Right atrium auricular region (tissue), 2 donors: ENCODE results near the gene NHSL1. TPM values are rescaled to one million over a fixed set of nuclear protein-coding genes. Genes with fewer than 3 reads are reported as not detected.

Source experiments
- DNase-seq: peaks from one replicate; pipeline ENCODE4 v3.0.0-alpha.2; 2019; ENCODE audit warnings: low spot score
- H3K27ac ChIP-seq, 2 donors: fragments of 200-600 bp; sonication (generic); 1 replicate in 1 of 2; 2 replicates in 1 of 2; pipeline ENCODE4 v1.5.1; 2016 to 2019
- H3K27me3 ChIP-seq, 2 donors: fragments of 200-600 bp; sonication (generic); one replicate each; pipeline versions ENCODE4 v1.5.1 to v1.6.0; 2017 to 2019
- H3K36me3 ChIP-seq: fragments of 200-600 bp; sonication (generic); one replicate; pipeline ENCODE4 v1.5.1; 2016
- H3K4me1 ChIP-seq, 2 donors: fragments of 200-600 bp; sonication (generic); one replicate each; pipeline versions ENCODE4 v1.5.1 to v1.6.0; 2017 to 2019
- H3K4me3 ChIP-seq, 2 donors: fragments of 200-600 bp; sonication (generic); 1 replicate in 1 of 2; 2 replicates in 1 of 2; pipeline ENCODE4 v1.5.1; 2017 to 2019; ENCODE audit warnings: mild to moderate bottlenecking in 1 of 2, moderate library complexity in 1 of 2
- H3K9me3 ChIP-seq, 2 donors: fragments of 200-600 bp; sonication (generic); one replicate each; pipeline ENCODE4 v1.5.1; 2019
- CTCF ChIP-seq, 2 donors: fragments of 200-600 bp; sonication (generic); IDR thresholded peaks; one replicate each; pipeline ENCODE4 v1.5.1; 2019; ENCODE audit warnings: antibody characterized with exemption in 2 of 2
- total RNA-seq, 2 donors: library from RNA; depleted of rRNA; stranded (reverse); fragments of >200 nt; gene quantifications; one replicate each; pipeline ENCODE4 v1.1.0, GENCODE V29; 2016

The NHSL1 gene
- total RNA-seq, 2 donors from 2014 or later: 34.3 to 41.6 TPM

GRCh38 chr6:138486249-138487101 lies 12.8 kb downstream of the NHSL1 start:
- Histone ChIP-seq H3K27ac (no peak overlapping the region), H3K4me3 (no peak overlapping the region), H3K36me3 (no peaks in the 10 kb centered on the region), H3K9me3 (no peaks in the 10 kb centered on the region), H3K4me1 (peaks cover 0 to 24% of the 10 kb centered on the region in 2 donors), H3K27me3 (no peaks in the 10 kb centered on the region)
- no peak for TF ChIP-seq CTCF (IDR thresholded peaks at IDR 0.05)
- DNase-seq: no peak

- H3K9me3 ChIP-seq: no peaks in the 10 kb centered on the region
Observed at GRCh38 chr6:138485586-138486248, 13.6 kb downstream of the NHSL1 start.

GRCh38 chr6:138485005-138485545 lies 14.2 kb downstream of the NHSL1 start:
- H3K36me3 ChIP-seq: no peaks in the 10 kb centered on the region
- peaks cover 0 to 20% of the 10 kb centered on the region in 2 donors for H3K4me1 ChIP-seq
- H3K9me3 ChIP-seq: no peaks in the 10 kb centered on the region
- DNase-seq: no peak
- no peaks in the 10 kb centered on the region for H3K27me3 ChIP-seq
- H3K27ac ChIP-seq: peak overlapping the region; percentile 21 to 48
- peak overlapping the region in 1 of 2 donors; percentile 18 for H3K4me3 ChIP-seq
- no peak for TF ChIP-seq CTCF (IDR thresholded peaks at IDR 0.05)

More at GRCh38 chr6:138485586-138486248, 13.6 kb downstream of the NHSL1 start:
- no peak for DNase-seq
- H3K4me1 ChIP-seq: peaks cover 0 to 20% of the 10 kb centered on the region in 2 donors
- no peaks in the 10 kb centered on the region for H3K27me3 ChIP-seq
- H3K4me3 ChIP-seq: no peak overlapping the region
- H3K36me3 ChIP-seq: no peaks in the 10 kb centered on the region
- no peak for TF ChIP-seq CTCF (IDR thresholded peaks at IDR 0.05)
- no peak overlapping the region for H3K27ac ChIP-seq

DNA sequence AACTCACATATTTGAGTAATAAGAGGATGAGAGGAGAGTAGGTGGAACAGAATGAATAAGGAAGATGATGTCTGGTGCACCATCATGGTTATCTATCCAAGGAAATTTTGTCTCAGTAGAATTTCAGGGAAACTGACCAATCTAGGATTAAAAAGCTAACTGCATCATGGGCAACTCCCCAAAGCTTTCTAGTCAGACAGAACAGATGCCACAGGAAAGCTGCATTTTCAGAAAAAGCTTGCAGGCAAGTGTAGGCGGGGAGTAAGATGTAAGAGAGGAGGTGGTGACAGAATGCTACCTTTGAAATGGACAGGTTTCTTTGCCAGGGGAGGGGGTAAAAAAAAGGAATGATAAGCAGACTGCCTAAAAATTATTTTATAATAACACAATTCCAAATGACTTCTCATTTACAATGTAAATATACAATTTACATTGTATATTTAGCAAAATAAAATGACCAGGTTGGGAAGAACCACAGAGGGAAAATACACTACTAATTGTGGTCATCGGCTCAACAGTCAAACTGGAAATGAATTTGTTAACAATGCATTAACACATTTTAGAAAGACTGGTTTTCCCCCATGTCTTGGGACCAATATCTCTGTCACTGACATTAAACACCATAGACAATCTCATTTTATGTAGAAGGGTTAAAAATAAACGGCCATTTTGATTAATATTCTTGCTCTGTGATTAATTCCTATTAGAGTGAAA lies 15.1 kb downstream of the NHSL1 start:
- Histone ChIP-seq H3K27me3 (no peaks in the 10 kb centered on the region), H3K36me3 (no peaks in the 10 kb centered on the region), H3K4me3 (no peak overlapping the region), H3K4me1 (peaks cover 0 to 20% of the 10 kb centered on the region in 2 donors), H3K9me3 (no peaks in the 10 kb centered on the region), H3K27ac (peak overlapping the region in 1 of 2 donors; percentile 48)
- no peak for TF ChIP-seq CTCF (IDR thresholded peaks at IDR 0.05)
- no peak for DNase-seq

GRCh38 chr6:138482816-138483215 lies 16.5 kb downstream of the NHSL1 start:
- H3K36me3 ChIP-seq: no peaks in the 10 kb centered on the region
- H3K27ac ChIP-seq: no peak overlapping the region
- H3K4me1 ChIP-seq: peaks cover 0 to 20% of the 10 kb centered on the region in 2 donors
- no peak for DNase-seq
- H3K4me3 ChIP-seq: no peak overlapping the region
- H3K27me3 ChIP-seq: no peaks in the 10 kb centered on the region
- no peak for TF ChIP-seq CTCF (IDR thresholded peaks at IDR 0.05)
- H3K9me3 ChIP-seq: no peaks in the 10 kb centered on the region
